Cardiac fibroblast (primary cell): ENCODE results near the gene HSD17B10.
A peak's percentile ranks its signal among the peaks of the same experiment; 100 is the strongest.

ENCODE experiments used
- DNase-seq, 2 donors: peaks; one replicate each; pipeline versions ENCODE4 v3.0.0 to v3.0.0-alpha.2; 2010; ENCODE audit warnings: low read depth in 2 of 2
- H3K4me3 ChIP-seq, 2 donors: replicated peaks in 1 of 2; 1 replicate in 1 of 2; 2 replicates in 1 of 2; pipeline ENCODE4 v1.5.1; 2011; ENCODE audit warnings: low read depth in 2 of 2, low read length in 2 of 2, mild to moderate bottlenecking in 2 of 2, moderate library complexity in 1 of 2
- TF ChIP-seq, protein P1 (sequence below): IDR thresholded peaks from one replicate; pipeline ENCODE4 v1.5.1; 2011; ENCODE audit warnings: low read depth, mild to moderate bottlenecking, low read length, inconsistent platforms

HSD17B10 gene

DNA sequence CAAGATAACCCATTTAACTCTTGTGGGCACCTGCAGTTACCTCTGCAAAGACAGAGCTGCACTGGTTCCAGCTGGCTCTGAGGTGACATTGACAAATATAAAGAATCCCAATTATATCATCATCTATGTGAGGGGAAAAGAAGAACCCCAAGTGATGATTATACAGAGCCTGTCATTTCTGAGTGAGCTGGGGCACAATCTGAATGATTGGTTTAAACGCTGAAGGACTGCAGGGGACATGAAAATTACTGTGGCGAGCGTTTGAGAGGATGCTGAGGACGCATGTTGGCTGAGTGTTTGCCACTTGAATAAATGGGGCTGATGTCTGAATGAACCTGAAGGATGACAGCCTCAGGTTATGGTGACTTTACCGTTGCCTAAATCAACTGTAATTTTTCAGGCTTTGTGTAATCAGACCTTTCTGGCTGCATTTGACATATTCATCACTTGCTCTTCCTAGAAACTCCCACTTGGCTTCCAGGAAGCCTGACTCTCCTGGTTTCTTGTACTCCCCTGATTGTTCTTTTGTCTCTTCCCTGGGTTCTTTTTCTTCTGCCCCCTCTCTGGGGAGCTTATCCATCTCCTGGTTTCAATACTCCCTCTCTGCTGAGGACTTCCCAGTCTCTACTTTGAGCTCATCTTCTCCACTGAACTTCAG is 4.1 kb upstream of the HSD17B10 start:
- TF ChIP-seq, protein P1, sequence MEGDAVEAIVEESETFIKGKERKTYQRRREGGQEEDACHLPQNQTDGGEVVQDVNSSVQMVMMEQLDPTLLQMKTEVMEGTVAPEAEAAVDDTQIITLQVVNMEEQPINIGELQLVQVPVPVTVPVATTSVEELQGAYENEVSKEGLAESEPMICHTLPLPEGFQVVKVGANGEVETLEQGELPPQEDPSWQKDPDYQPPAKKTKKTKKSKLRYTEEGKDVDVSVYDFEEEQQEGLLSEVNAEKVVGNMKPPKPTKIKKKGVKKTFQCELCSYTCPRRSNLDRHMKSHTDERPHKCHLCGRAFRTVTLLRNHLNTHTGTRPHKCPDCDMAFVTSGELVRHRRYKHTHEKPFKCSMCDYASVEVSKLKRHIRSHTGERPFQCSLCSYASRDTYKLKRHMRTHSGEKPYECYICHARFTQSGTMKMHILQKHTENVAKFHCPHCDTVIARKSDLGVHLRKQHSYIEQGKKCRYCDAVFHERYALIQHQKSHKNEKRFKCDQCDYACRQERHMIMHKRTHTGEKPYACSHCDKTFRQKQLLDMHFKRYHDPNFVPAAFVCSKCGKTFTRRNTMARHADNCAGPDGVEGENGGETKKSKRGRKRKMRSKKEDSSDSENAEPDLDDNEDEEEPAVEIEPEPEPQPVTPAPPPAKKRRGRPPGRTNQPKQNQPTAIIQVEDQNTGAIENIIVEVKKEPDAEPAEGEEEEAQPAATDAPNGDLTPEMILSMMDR = no peak
- no peak for DNase-seq
- H3K4me3 ChIP-seq = no peak overlapping the region

DNA sequence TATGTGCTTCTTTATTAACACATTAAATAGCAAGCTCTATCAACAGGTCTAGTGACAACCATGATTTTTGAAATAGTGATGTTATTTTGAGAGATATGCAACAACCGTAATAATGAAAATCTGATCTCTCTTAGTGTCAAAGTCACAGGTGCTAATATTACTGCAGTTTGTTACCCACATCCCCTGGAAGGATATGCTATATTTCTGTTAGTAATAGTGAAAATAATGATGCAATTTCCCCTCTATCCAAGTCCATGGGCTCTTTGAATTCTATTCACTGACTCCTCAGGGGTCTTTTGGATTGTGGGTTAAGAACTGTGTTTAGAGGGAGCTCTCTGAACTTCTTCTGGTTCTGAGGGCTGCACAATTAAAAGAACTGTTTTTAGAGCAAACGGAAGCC is 3.0 kb upstream of the HSD17B10 start:
- no peak overlapping the region for H3K4me3 ChIP-seq
- no peak for DNase-seq
- TF ChIP-seq, protein P1 = no peak

DNA sequence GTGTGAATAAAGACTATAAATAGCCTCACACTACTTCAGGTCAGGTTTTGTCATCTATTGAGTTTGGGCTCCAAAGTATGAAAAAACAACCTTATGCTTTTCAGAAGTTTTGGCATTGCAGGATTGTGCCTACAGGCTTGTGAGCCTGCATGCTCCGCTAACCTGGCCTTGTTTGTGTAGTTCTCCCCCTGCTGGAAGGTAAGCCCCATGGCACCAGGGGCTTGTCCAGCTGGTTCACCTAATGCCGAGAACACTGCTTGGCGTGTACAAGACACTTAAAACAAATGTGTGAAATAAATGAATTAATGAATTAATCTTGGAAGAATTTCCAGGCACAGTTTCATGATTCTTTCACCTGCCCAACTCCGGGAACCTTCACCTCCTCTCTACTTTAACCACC is 1.8 kb upstream of the HSD17B10 start:
- TF ChIP-seq, protein P1 = peak; percentile 82
- no peak overlapping the region for H3K4me3 ChIP-seq
- peak; percentile 72 to 76 for DNase-seq

DNA sequence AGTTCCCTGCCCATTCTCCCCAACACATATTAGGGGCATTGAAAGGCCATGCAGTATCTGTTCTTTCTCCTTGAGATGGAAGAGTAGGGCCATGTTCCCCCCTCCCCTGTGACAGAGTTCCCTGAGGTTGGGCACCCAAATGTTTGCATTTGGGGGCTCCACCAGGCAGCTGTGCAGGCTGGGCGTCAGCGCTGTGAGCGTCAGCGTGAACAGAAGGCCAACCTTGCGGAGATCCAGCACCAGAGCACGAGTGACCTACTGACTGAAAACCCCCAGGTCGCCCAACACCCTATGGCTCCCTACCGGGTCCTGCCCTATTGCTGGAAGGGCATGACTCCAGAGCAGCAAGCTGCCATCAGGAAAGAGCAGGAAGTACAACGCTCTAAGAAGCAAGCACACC is 3.9 kb downstream of the HSD17B10 start:
- DNase-seq = no peak
- TF ChIP-seq, protein P1 = no peak

DNA sequence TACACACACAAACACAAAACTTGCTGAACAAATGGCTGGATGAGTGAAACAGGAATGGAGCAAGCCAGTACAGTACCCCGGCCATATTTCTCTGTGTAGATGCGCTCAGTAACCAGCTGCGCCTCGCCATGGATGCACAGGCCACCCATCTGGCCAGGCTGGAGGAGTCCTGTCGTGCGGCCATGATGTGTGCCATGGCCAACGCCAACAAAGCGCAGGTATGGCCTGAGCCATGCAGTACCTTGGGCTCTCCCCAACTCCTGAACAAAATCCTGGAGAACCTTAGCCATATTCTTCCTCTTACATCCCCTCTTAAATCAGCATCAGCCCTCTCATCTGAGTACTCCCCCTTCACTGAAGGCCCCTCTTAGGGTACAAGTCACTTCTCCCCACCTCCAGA is 4.4 kb downstream of the HSD17B10 start:
- TF ChIP-seq, protein P1 = no peak
- no peak overlapping the region for H3K4me3 ChIP-seq
- no peak for DNase-seq

More for the DNA sequence above, 3.9 kb downstream of the HSD17B10 start:
- H3K4me3 ChIP-seq = no peak overlapping the region

DNA sequence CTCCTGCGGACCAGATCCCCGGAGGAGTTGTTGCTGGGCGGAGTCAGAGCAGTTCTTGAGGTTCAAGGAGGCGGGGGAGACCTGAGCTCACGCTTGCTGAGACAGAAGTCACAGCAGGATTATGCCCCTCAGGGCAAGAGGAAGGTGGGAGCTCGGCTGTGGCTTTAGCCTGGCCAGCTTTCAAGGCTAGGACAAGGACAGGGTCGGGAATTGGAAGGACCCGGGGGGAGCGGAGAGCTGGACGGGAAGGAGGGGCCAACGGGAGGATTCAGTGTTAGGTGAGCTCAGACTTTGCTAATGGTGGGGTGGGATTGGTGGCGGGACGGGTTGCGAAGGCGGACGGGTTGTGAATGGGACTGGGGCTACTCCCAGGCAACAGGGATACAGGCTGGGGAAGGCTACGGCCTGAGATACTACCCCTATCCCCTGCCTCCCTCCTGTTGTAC is 11.3 kb downstream of the HSD17B10 start, which contains the start of gene RIBC1:
RIBC1 (plus strand) TSS at position 13 of the 446 bp plus-strand sequence. CDS start 3,404 bp downstream, outside the sequence.
- TF ChIP-seq, protein P1 = no peak
- peak within 1 kb of the TSS; percentile 64 to 70 for H3K4me3 ChIP-seq
- no peak for DNase-seq
